Ishikawa (cell line): ENCODE results near the gene PNPLA2.

ENCODE experiments used
- CEBPB ChIP-seq: IDR thresholded peaks from 2 replicates; pipeline ENCODE4 v1.6.1; 2012
- CREB1 ChIP-seq: IDR thresholded peaks from 2 replicates; pipeline ENCODE4 v1.6.1; 2012; ENCODE audit warnings: low read depth
- EGR1 ChIP-seq: IDR thresholded peaks from 2 replicates; pipeline ENCODE4 v1.6.1; 2012
- EP300 ChIP-seq: IDR thresholded peaks from 2 replicates; pipeline ENCODE4 v1.6.1; 2012; ENCODE audit warnings: borderline replicate concordance
- FOXM1 ChIP-seq: IDR thresholded peaks from 2 replicates; pipeline ENCODE4 v1.6.1; 2012; ENCODE audit warnings: low read depth, borderline replicate concordance
- MAX ChIP-seq: IDR thresholded peaks from 2 replicates; pipeline ENCODE4 v1.6.1; 2012
- NFIC ChIP-seq: IDR thresholded peaks from 2 replicates; pipeline ENCODE4 v1.6.1; 2012
- RAD21 ChIP-seq: IDR thresholded peaks from 2 replicates; pipeline ENCODE4 v1.6.1; 2012; ENCODE audit warnings: low read depth
- REST ChIP-seq: IDR thresholded peaks from 2 replicates; pipeline ENCODE4 v1.6.1; 2012; ENCODE audit warnings: low read depth, mild to moderate bottlenecking
- TAF1 ChIP-seq: IDR thresholded peaks from 2 replicates; pipeline ENCODE4 v1.6.1; 2012; ENCODE audit warnings: low read depth, mild to moderate bottlenecking
- TCF12 ChIP-seq: IDR thresholded peaks from 2 replicates; pipeline ENCODE4 v1.6.1; 2012; ENCODE audit warnings: low read depth
- TEAD4 ChIP-seq: IDR thresholded peaks from 2 replicates; pipeline ENCODE4 v1.6.1; 2012
- USF1 ChIP-seq: IDR thresholded peaks from 2 replicates; pipeline ENCODE4 v1.6.1; 2012
- YY1 ChIP-seq: IDR thresholded peaks from 2 replicates; pipeline ENCODE4 v1.6.1; 2012; ENCODE audit warnings: low read depth
- ZBTB7A ChIP-seq: IDR thresholded peaks from 2 replicates; pipeline ENCODE4 v1.6.1; 2012; ENCODE audit warnings: low read depth

The PNPLA2 gene

GRCh38 chr11:800473-800872 lies 18.2 kb upstream of the PNPLA2 start:
- TF ChIP-seq FOXM1 (no peak), EGR1 (no peak), CREB1 (no peak), TCF12 (no peak), RAD21 (no peak), TEAD4 (no peak), YY1 (no peak), REST (no peak), ZBTB7A (no peak), USF1 (no peak), MAX (no peak), TAF1 (no peak), CEBPB (no peak)

GRCh38 chr11:801097-801780 lies 17.5 kb upstream of the PNPLA2 start:
- TF ChIP-seq TEAD4 (no peak), ZBTB7A (no peak)

GRCh38 chr11:802018-802617 lies 16.6 kb upstream of the PNPLA2 start:
- TF ChIP-seq RAD21, result no peak
- TF ChIP-seq REST, result no peak
- TF ChIP-seq EGR1, result no peak
- TF ChIP-seq YY1, result no peak

GRCh38 chr11:802693-803466 lies 15.8 kb upstream of the PNPLA2 start:
- TF ChIP-seq TEAD4 (no peak), MAX (no peak), TAF1 (no peak), NFIC (no peak), YY1 (no peak), CREB1 (no peak), TCF12 (no peak), EP300 (no peak)

- TF ChIP-seq EP300 (no peak), CEBPB (no peak), FOXM1 (no peak), YY1 (no peak), NFIC (no peak), REST (no peak), TEAD4 (no peak), MAX (no peak), USF1 (no peak), TCF12 (no peak), ZBTB7A (no peak), RAD21 (no peak), EGR1 (no peak), TAF1 (no peak)
These were observed 15.3 kb upstream of the PNPLA2 start for GRCh38 chr11:803467-803742.
